HG02588 (cell line): ENCODE measurements around the gene KIAA1755.
"Not testable (repeated sequence)": the region's sequence is repeated elsewhere in the genome, so short reads cannot be mapped to it uniquely, and the experiment has no call there.

Experiments
- ATAC-seq: cut with Tn5 transposase; IDR thresholded peaks from one replicate; pipeline ENCODE4 v1.9.1; 2021; ENCODE audit warnings: mild to moderate bottlenecking, moderate library complexity; ENCODE audit not compliant: unreplicated experiment

Gene KIAA1755

GRCh38 chr20:38267901-38268514 is 7.5 kb upstream of the KIAA1755 start:
- ATAC-seq: no peak

- no peak for ATAC-seq
Observed at GRCh38 chr20:38267296-38267695, 6.8 kb upstream of the KIAA1755 start.

GRCh38 chr20:38266426-38266825 is 5.9 kb upstream of the KIAA1755 start:
- ATAC-seq: no peak

- ATAC-seq: no peak
Observed at GRCh38 chr20:38262931-38263330, 2.4 kb upstream of the KIAA1755 start.

- ATAC-seq: no peak
Observed at GRCh38 chr20:38261054-38261390, 487 bp upstream of the KIAA1755 start.

- ATAC-seq: no peak
Observed at GRCh38 chr20:38260025-38260377, 534 bp downstream of the KIAA1755 start.

- ATAC-seq: no peak
Observed at GRCh38 chr20:38258545-38259215, 1.9 kb downstream of the KIAA1755 start.

- ATAC-seq: no peak
Observed at GRCh38 chr20:38256966-38257365, 3.6 kb downstream of the KIAA1755 start.

- ATAC-seq: no peak
Observed at GRCh38 chr20:38256021-38256420, 4.5 kb downstream of the KIAA1755 start.

- ATAC-seq: no peak
Observed at GRCh38 chr20:38255393-38255792, 5.1 kb downstream of the KIAA1755 start.

- not testable (repeated sequence) for ATAC-seq
Observed at GRCh38 chr20:38254621-38255020, 5.9 kb downstream of the KIAA1755 start.

GRCh38 chr20:38253571-38253970 is 7.0 kb downstream of the KIAA1755 start:
- ATAC-seq: no peak

- no peak for ATAC-seq
Observed at GRCh38 chr20:38252292-38253288, 7.9 kb downstream of the KIAA1755 start.

- not testable (repeated sequence) for ATAC-seq
Observed at GRCh38 chr20:38251441-38251840, 9.1 kb downstream of the KIAA1755 start.

GRCh38 chr20:38250609-38251008 is 9.9 kb downstream of the KIAA1755 start:
- no peak for ATAC-seq

GRCh38 chr20:38249536-38250310 is 10.8 kb downstream of the KIAA1755 start:
- no peak for ATAC-seq

GRCh38 chr20:38248133-38248532 is 12.4 kb downstream of the KIAA1755 start:
- ATAC-seq: no peak

- ATAC-seq: not testable (repeated sequence)
Observed at GRCh38 chr20:38247725-38248124, 12.8 kb downstream of the KIAA1755 start.

GRCh38 chr20:38247166-38247509 is 13.4 kb downstream of the KIAA1755 start:
- no peak for ATAC-seq

GRCh38 chr20:38246357-38247165 is 14.0 kb downstream of the KIAA1755 start:
- ATAC-seq: no peak
